Neural progenitor cell (in vitro differentiated cells): ENCODE measurements around the gene CENPN.

Experiments used
- CTCF ChIP-seq: fragments of 200-600 bp; sonication (generic); IDR thresholded peaks from 2 replicates; pipeline ENCODE4 v1.5.1; 2017; ENCODE audit warnings: antibody characterized with exemption, mild to moderate bottlenecking
- EZH2phosphoT487 ChIP-seq: fragments of 200-600 bp; sonication (generic); IDR thresholded peaks from 2 replicates; pipeline ENCODE4 v1.6.1; 2017; ENCODE audit warnings: antibody characterized with exemption

- no peak for TF ChIP-seq CTCF
- TF ChIP-seq EZH2phosphoT487: no peak
Measured at GRCh38 chr16:81060576-81061306, 53.7 kb downstream of the CENPN start.
